Measurements from ENCODE around the gene AFAP1L2.
"Not testable (repeated sequence)": the region's sequence is repeated elsewhere in the genome, so short reads cannot be mapped to it uniquely, and the experiment has no call there.

Gene AFAP1L2

DNA sequence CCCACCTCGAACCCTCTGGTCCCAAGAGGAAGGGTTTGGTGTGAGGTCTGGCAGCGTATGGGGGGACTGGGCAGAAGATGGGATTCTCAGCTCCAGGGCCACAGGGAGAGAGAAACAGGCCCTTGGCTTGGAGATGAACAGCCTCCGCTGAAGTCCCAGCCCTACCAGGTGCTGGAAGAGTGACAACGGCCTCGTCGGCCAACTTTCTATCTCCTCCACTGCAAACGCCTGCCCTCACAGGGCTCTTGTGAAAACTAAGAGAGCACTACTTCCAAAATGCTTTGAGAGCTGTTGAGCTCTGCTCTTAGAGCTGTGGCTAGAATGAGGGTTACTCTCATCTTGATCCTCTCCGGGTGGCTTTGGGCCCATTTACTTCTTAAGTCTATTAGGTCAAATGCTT lies 63.5 kb downstream of the AFAP1L2 start:
- no peak overlapping the region for H3K4me3 ChIP-seq (ENCODE audit: low read depth, low read length)
- TF ChIP-seq, protein P1, sequence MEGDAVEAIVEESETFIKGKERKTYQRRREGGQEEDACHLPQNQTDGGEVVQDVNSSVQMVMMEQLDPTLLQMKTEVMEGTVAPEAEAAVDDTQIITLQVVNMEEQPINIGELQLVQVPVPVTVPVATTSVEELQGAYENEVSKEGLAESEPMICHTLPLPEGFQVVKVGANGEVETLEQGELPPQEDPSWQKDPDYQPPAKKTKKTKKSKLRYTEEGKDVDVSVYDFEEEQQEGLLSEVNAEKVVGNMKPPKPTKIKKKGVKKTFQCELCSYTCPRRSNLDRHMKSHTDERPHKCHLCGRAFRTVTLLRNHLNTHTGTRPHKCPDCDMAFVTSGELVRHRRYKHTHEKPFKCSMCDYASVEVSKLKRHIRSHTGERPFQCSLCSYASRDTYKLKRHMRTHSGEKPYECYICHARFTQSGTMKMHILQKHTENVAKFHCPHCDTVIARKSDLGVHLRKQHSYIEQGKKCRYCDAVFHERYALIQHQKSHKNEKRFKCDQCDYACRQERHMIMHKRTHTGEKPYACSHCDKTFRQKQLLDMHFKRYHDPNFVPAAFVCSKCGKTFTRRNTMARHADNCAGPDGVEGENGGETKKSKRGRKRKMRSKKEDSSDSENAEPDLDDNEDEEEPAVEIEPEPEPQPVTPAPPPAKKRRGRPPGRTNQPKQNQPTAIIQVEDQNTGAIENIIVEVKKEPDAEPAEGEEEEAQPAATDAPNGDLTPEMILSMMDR (IDR thresholded peaks at IDR 0.05; ENCODE audit: low read depth, low read length, missing control alignments) = no peak
- no peak for DNase-seq (ENCODE audit: low read depth)

DNA sequence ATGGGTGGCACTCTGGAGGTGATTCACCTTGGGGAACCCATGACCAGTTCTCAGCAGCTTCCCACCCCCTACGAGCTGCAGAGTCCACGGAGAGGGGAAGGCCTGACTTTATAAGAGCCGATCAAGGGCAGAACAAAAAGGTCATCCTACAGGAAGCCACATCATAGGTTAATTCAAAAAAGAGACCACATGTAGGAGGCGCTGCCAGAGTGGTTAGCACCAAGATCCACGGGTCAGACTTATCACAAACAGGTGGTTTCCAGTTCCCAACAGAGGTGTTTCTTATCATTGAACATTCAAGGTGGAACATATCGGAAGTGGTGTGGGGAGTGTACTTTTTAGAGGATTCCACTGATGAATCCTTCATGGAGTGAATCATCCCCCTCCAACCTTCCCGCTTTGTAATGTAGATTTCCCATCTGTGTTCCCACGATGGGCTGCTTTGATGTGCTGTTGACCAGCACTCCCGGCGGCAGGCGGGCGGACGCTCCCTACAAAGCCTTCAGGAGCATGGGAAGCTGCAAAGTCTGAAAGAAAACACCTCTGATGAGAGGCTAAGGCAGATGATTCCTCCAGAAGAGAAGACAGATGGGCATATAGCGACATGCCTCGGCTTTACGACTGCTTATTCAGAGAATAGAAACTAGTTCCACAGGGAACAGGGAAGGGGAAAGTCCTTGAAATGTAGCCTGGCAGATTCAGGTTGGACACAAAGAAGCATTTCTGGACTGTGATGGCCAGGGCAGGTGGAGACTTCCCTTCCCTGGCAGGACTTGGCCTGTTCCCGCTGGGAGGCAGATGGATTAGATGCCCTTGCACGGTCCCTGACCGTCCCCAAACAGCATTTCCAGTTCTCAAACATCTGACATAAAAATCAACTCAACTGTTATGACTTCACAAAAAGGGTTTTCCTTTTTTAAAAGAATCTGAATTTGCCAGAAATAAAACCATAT lies 66.5 kb downstream of the AFAP1L2 start:
- no peak overlapping the region for H3K4me3 ChIP-seq (ENCODE audit: low read depth, low read length)
- TF ChIP-seq, protein P1 (IDR thresholded peaks at IDR 0.05; ENCODE audit: low read depth, low read length, missing control alignments) = no peak
- peak; percentile 12 for DNase-seq (ENCODE audit: low read depth)

DNA sequence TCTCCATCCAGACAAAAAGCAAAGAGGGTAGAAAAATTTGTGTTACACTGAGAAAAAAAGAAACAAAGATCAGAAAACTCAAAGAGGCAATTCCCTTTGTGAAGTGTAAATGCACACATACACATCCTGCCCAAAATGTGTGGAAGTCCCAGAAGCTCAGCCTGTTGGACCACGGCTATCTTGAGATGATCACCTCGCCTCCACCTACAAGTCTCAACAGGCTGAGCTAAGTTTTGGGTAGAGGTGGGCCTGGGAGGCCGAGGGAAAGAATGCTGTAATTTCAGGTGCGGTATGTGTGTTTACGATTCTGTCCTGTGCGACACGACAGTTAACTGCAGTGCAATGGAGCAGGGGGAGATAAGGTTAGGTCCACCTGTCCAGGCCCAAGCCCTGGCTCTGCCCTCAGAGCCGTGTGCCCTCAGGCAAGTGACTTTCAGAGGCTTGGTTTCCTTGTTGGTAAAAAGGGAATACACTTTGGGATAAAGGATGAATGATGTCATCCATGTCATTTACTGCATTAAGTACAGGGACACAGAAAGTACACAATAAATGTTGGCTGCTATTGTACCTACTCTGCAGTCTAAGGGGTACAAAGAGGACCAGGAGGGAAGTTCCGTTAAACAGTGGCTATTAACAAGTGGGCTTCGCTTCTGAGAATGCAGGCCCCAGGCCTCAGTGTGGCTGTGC lies 67.3 kb downstream of the AFAP1L2 start:
- TF ChIP-seq, protein P1 (IDR thresholded peaks at IDR 0.05; ENCODE audit: low read depth, low read length, missing control alignments) = no peak
- no peak overlapping the region for H3K4me3 ChIP-seq (ENCODE audit: low read depth, low read length)
- DNase-seq (ENCODE audit: low read depth) = no peak

DNA sequence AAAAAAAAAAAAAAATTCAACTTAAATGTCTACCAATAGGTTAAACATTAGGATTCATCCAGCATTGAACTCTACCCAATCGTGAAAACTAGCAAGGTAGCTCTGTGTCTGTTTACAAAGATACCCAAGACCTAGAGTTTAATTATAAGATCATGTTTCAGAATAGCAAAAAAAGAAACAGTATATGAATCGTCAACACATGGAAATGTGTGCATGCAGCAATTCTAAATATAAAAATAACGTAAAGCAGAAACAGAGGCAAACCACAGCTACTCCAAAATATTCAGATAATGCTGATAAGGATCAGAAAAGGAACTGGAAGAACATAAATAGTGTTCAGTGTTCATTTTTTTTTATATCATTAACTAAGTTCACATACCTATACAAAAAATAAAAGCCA lies 68.7 kb downstream of the AFAP1L2 start:
- TF ChIP-seq, protein P1 (IDR thresholded peaks at IDR 0.05; ENCODE audit: low read depth, low read length, missing control alignments) = no peak
- no peak overlapping the region for H3K4me3 ChIP-seq (ENCODE audit: low read depth, low read length)
- DNase-seq (ENCODE audit: low read depth) = no peak

DNA sequence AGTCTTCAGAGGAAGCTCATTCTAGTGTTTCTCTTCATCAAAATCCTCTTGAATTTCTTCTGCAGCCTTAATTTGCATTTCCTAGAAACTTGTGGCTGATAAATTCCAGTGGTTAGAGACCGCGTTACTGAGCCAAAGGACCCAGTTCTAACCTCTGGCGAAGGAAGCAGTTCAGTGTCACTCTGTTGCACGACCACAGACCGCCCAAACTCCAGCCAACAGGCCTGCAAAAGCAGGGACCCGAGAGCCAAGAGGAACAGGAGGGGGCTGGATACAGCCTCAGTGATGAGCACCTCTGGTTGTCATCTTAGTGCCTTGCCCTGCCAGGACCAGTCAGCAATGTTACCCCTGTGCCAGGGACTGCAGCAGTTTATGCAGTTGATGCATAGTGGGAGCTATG lies 70.0 kb downstream of the AFAP1L2 start:
- TF ChIP-seq, protein P1 (IDR thresholded peaks at IDR 0.05; ENCODE audit: low read depth, low read length, missing control alignments) = no peak
- no peak for DNase-seq (ENCODE audit: low read depth)
- H3K4me3 ChIP-seq (ENCODE audit: low read depth, low read length) = no peak overlapping the region

DNA sequence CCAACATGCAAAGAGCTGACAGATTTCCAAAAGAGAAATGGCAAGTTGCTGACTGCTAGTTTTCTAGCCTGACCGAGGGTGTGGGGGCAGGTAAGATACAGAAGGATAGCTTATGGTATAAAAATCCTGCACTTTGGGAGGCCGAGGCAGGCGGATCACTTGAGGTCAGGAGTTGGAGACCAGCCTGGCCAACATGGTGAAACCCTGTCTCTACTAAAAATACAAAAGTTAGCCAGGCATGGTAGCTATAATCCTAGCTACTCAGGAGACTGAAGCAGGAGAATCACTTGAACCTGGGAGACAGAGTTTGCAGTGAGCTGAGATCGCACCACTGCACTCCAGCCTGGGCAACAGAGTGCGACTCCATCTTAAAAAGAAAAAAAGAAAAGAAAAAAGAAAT lies 70.9 kb downstream of the AFAP1L2 start:
- H3K4me3 ChIP-seq (ENCODE audit: low read depth, low read length); DNase-seq (ENCODE audit: low read depth): not testable (repeated sequence)

DNA sequence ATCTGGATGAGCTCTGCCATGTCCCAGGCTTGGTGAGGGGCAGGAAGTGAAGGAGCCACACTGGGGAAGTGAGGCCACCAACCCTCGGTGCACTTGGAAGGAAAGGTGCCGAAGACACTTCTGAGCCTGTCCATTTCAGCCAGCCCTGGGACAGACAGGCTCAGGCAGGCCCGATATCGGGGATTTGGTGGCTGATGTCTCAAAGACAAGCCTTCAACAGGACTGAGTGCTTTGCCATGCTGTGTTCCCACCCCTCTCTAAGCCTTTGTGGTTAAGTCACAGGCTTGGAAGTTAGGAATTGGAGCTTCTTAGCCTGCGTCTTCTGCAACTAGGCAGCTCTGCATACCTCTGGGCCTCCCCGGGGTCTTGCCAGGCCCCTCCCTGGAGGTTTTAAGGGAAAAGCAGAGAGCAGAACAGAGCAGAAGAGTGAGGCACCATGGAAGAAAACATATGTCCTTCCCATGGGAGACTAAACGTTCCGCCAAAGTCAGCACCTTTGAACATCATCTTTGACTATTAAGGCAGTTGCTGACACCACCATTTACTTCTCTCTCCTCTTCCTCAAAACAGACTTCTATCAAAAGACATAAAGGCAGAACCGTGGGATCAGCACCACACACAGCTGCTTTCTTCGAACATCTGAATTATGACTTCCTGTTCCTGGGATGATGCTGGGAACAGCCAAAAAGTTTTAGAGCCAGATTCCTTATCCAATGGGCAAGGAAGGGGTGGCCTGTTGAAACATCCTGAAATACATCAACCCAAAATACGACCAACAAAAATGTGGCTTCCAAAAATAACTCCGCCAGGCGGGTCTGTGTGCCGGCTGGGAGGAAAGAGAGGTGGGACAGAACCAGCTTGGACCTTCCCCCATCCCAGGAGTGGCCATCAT lies 71.8 kb downstream of the AFAP1L2 start:
- no peak overlapping the region for H3K4me3 ChIP-seq (ENCODE audit: low read depth, low read length)
- TF ChIP-seq, protein P1 (IDR thresholded peaks at IDR 0.05; ENCODE audit: low read depth, low read length, missing control alignments) = no peak
- DNase-seq (ENCODE audit: low read depth) = no peak

Data from GM12864 (cell line).